SK-N-SH (cell line): Measurements from ENCODE around the gene CA7. TPM values are rescaled to one million over a fixed set of nuclear protein-coding genes. Genes with fewer than 3 reads are reported as not detected.
A peak's percentile ranks its signal among the peaks of the same experiment; 100 is the strongest.

ENCODE experiments used
- CTCF ChIA-PET: fragments of 300-600, 350-600 bp; formaldehyde crosslinking; extraction: SDS; loops from one replicate; lab custom pipeline; 2021; lab: Yijun Ruan, JAX
- POLR2A ChIA-PET: fragments of 350-600 bp; sonication (Branson Sonifier 250); formaldehyde crosslinking; extraction: SDS; loops from one replicate; lab custom pipeline; 2020; ENCODE audit warnings: antibody characterized with exemption, inconsistent platforms; lab: Yijun Ruan, JAX
- DNase-seq: peaks from one replicate; pipeline ENCODE4 v3.0.0; 2012
- H2AFZ ChIP-seq: fragments of 200-600 bp; sonication (generic); 2 replicates; pipeline ENCODE4 v1.8.1; 2016; ENCODE audit warnings: antibody characterized with exemption, mild to moderate bottlenecking, low read depth
- H3F3A ChIP-seq: fragments of 200-600 bp; sonication (generic); replicated peaks from 2 replicates; pipeline ENCODE3; 2016; ENCODE audit warnings: antibody characterized with exemption, mild to moderate bottlenecking; ENCODE audit not compliant: insufficient read depth
- H3K27ac ChIP-seq, 2 experiments: fragments of 200-500 bp in 1 of 2; fragments of 200-600 bp in 1 of 2; sonication (Bioruptor generic) in 1 of 2; sonication (generic), shearing (Covaris generic) in 1 of 2; 2 replicates each; pipeline versions ENCODE4 v1.5.1 to v1.6.1; 2014 to 2016; ENCODE audit warnings: low read depth in 2 of 2, inconsistent platforms in 1 of 2, low read length in 1 of 2, mild to moderate bottlenecking in 1 of 2, mixed read lengths in 1 of 2
- H3K27me3 ChIP-seq: fragments of 200-600 bp; sonication (generic), shearing (Covaris generic); 2 replicates; pipeline ENCODE4 v1.6.1; 2016; ENCODE audit warnings: mixed run types; ENCODE audit not compliant: insufficient read depth
- H3K36me3 ChIP-seq, 2 experiments: fragments of 200-500 bp in 1 of 2; fragments of 200-600 bp in 1 of 2; sonication (Bioruptor generic) in 1 of 2; sonication (generic) in 1 of 2; replicated peaks in 1 of 2; 2 replicates each; pipeline versions ENCODE3 to v1.5.1; 2014 to 2016; ENCODE audit warnings: low read length in 1 of 2, mild to moderate bottlenecking in 1 of 2; ENCODE audit not compliant: insufficient read depth in 2 of 2, control insufficient read depth in 1 of 2
- H3K4me1 ChIP-seq, 2 experiments: fragments of 200-500 bp in 1 of 2; fragments of 200-600 bp in 1 of 2; sonication (Bioruptor generic) in 1 of 2; sonication (generic), shearing (Covaris generic) in 1 of 2; 2 replicates each; pipeline versions ENCODE4 v1.5.1 to v1.6.1; 2014 to 2016; ENCODE audit warnings: low read depth in 1 of 2, low read length in 1 of 2, mixed run types in 1 of 2; ENCODE audit not compliant: insufficient read depth in 2 of 2, control insufficient read depth in 1 of 2
- H3K4me2 ChIP-seq: fragments of 200-600 bp; sonication (generic), shearing (Covaris generic); 2 replicates; pipeline ENCODE4 v1.6.1; 2017; ENCODE audit warnings: mixed run types
- H3K4me3 ChIP-seq, 2 experiments: fragments of 200-500 bp in 1 of 2; fragments of 200-600 bp in 1 of 2; sonication (Bioruptor generic) in 1 of 2; sonication (generic), shearing (Covaris generic) in 1 of 2; 2 replicates each; pipeline versions ENCODE4 v1.5.1 to v1.8.1; 2014 to 2016; ENCODE audit warnings: low read depth in 2 of 2, inconsistent platforms in 1 of 2, low read length in 1 of 2, mild to moderate bottlenecking in 1 of 2, mixed read lengths in 1 of 2, moderate library complexity in 1 of 2
- H3K79me2 ChIP-seq: fragments of 200-600 bp; sonication (generic); 2 replicates; pipeline ENCODE4 v1.8.1; 2017; ENCODE audit warnings: mild to moderate bottlenecking; ENCODE audit not compliant: insufficient read depth
- H3K9ac ChIP-seq: fragments of 200-600 bp; sonication (generic); 2 replicates; pipeline ENCODE4 v1.6.1; 2017; ENCODE audit warnings: mixed run types
- H3K9me2 ChIP-seq: fragments of 200-600 bp; sonication (generic); 2 replicates; pipeline ENCODE4 v1.6.1; 2017; ENCODE audit warnings: mixed run types
- H3K9me3 ChIP-seq: fragments of 200-600 bp; sonication (generic); 2 replicates; pipeline ENCODE4 v1.6.1; 2017; ENCODE audit warnings: mixed run types, mild to moderate bottlenecking, moderate library complexity
- H4K20me1 ChIP-seq: fragments of 200-600 bp; sonication (generic); 2 replicates; pipeline ENCODE4 v1.6.1; 2017; ENCODE audit warnings: mild to moderate bottlenecking, mixed run types; ENCODE audit not compliant: insufficient read depth
- EZH2phosphoT487 ChIP-seq: fragments of 200-600 bp; sonication (generic); IDR thresholded peaks from 2 replicates; pipeline ENCODE4 v1.6.1; 2017; ENCODE audit warnings: low read depth, mixed run types, mild to moderate bottlenecking, antibody characterized with exemption, moderate library complexity, borderline replicate concordance
- IRF3 ChIP-seq: fragments of 150-350 bp; IDR thresholded peaks from 2 replicates; pipeline ENCODE4 v1.6.1; 2016; ENCODE audit warnings: mild to moderate bottlenecking, low read depth, low read length
- MAX ChIP-seq: IDR thresholded peaks from 2 replicates; pipeline ENCODE4 v1.4.0; 2012; ENCODE audit warnings: low read depth
- MEF2A ChIP-seq: IDR thresholded peaks from 2 replicates; pipeline ENCODE4 v1.4.0; 2012; ENCODE audit warnings: low read depth, borderline replicate concordance
- MXI1 ChIP-seq: IDR thresholded peaks from 2 replicates; pipeline ENCODE4 v1.6.1; 2012; ENCODE audit warnings: mild to moderate bottlenecking, low read depth, low read length, improper control_type of control experiment
- NFIC ChIP-seq: IDR thresholded peaks from 2 replicates; pipeline ENCODE4 v1.4.0; 2012; ENCODE audit warnings: borderline replicate concordance
- NRF1 ChIP-seq: IDR thresholded peaks from 2 replicates; pipeline ENCODE4 v1.6.1; 2012; ENCODE audit warnings: low read depth, mild to moderate bottlenecking, low read length
- RAD21 ChIP-seq: IDR thresholded peaks from 2 replicates; pipeline ENCODE4 v1.6.1; 2012; ENCODE audit warnings: mild to moderate bottlenecking, low read length
- RFX5 ChIP-seq: IDR thresholded peaks from 2 replicates; pipeline ENCODE4 v1.6.1; 2012; ENCODE audit warnings: mild to moderate bottlenecking, improper control_type of control experiment, low read length
- TCF12 ChIP-seq: IDR thresholded peaks from 2 replicates; pipeline ENCODE4 v1.4.0; 2012
- USF1 ChIP-seq: IDR thresholded peaks from 2 replicates; pipeline ENCODE4 v1.4.0; 2012; ENCODE audit warnings: low read depth, borderline replicate concordance
- YY1 ChIP-seq: IDR thresholded peaks from 2 replicates; pipeline ENCODE4 v1.4.0; 2012; ENCODE audit warnings: low read depth, mild to moderate bottlenecking
- WGBS: methylation state at CpG from one replicate; pipeline ENCODE4 v1.1.6; 2017; ENCODE audit warnings: low lambda C conversion rate; 5-methylcytosine and 5-hydroxymethylcytosine counted together
- polyA plus RNA-seq, 3 experiments: library from polyadenylated mRNA; depleted of rRNA; stranded (reverse); fragments of >200 nt; gene quantifications; 2 replicates each; pipeline ENCODE4 v1.2.3, GENCODE V29; 2012

Gene CA7
- polyA plus RNA-seq, 1 of the 3 experiments (the other 2 are of a cell fraction), result 0.12 TPM

- H3K9me2 ChIP-seq, result no peaks in the 10 kb centered on the region
Measured at GRCh38 chr16:66853261-66854139, 9.3 kb downstream of the CA7 start.

GRCh38 chr16:66856184-66856730, 12.0 kb downstream of the CA7 start:
- no peak for TF ChIP-seq MXI1
- no peaks in the 10 kb centered on the region for H4K20me1 ChIP-seq
- DNase-seq, result no peak
- peaks cover 7 to 12% of the 10 kb centered on the region in 2 experiments; a peak in 2 of 4 replicates for H3K4me1 ChIP-seq
- H3K9me3 ChIP-seq, result no peaks in the 10 kb centered on the region
- H3K79me2 ChIP-seq, result no peaks in the 10 kb centered on the region
- H3K9me2 ChIP-seq, result no peaks in the 10 kb centered on the region
- H2AFZ ChIP-seq, result no peak overlapping the region
- no peak overlapping the region for H3K4me2 ChIP-seq
- peaks cover 8% of the 10 kb centered on the region for H3F3A ChIP-seq
- no peaks in the 10 kb centered on the region for H3K27me3 ChIP-seq
- no peak overlapping the region for H3K9ac ChIP-seq
- ChIA-PET CTCF (interaction anchor here (1.2 to 5.6 kb wide), 7 partner anchors 11 to 248 kb away, joined by 3 to 39 read pairs (median 10); partner anchors contain the start of gene NAE1), POLR2A (no interaction called here)
- no peak overlapping the region for H3K4me3 ChIP-seq
- no peaks in the 10 kb centered on the region for H3K36me3 ChIP-seq
- no peak overlapping the region for H3K27ac ChIP-seq
- 74% methylated on average over 6 of the region's 6 CpGs for WGBS

More at GRCh38 chr16:66853261-66854139, 9.3 kb downstream of the CA7 start:
- H3K4me3 ChIP-seq, result no peak overlapping the region
- TF ChIP-seq NFIC (no peak), MEF2A (no peak), TCF12 (no peak), USF1 (no peak), EZH2phosphoT487 (no peak), YY1 (no peak), RFX5 (no peak), NRF1 (no peak), IRF3 (no peak), MAX (no peak), RAD21 (no peak)
- H3K79me2 ChIP-seq, result no peaks in the 10 kb centered on the region
- ChIA-PET POLR2A (no interaction called here), CTCF (interaction anchor here (0.5 to 5.6 kb wide), 5 partner anchors 9 to 23 kb away, joined by 3 to 39 read pairs (median 8); partner anchors contain the start of gene NAE1)
- H2AFZ ChIP-seq, result no peak overlapping the region
- WGBS, result 91% methylated on average over 8 of the region's 15 CpGs
- no peaks in the 10 kb centered on the region for H3K27me3 ChIP-seq
- no peaks in the 10 kb centered on the region for H3K4me1 ChIP-seq
- no peaks in the 10 kb centered on the region for H4K20me1 ChIP-seq
- no peaks in the 10 kb centered on the region for H3K9me3 ChIP-seq
- H3K27ac ChIP-seq, result no peak overlapping the region
- no peak overlapping the region for H3K9ac ChIP-seq
- DNase-seq, result peak; percentile 11
- H3F3A ChIP-seq, result no peaks in the 10 kb centered on the region
- H3K36me3 ChIP-seq, result no peaks in the 10 kb centered on the region
- no peak overlapping the region for H3K4me2 ChIP-seq
